Measurements from ENCODE around the gene ZNF146. TPM values are rescaled to one million over a fixed set of nuclear protein-coding genes. Genes with fewer than 3 reads are reported as not detected.
"Not testable (repeated sequence)": the region's sequence is repeated elsewhere in the genome, so short reads cannot be mapped to it uniquely, and the experiment has no call there.

ZNF146 gene
- 21.2 TPM for total RNA-seq

- H3K4me1 ChIP-seq: peaks cover 0 to 12% of the 10 kb centered on the region in 2 donors
- intact Hi-C loops (cut with DNase I): loop anchor here (1.0 to 10.0 kb wide), 7 partner anchors 62 to 1100 kb away; partner anchors contain the start of genes COX7A1, LIN37, THAP8 and WDR62
Measured at GRCh38 chr19:36214386-36215275, at the start of gene ZNF146, which contains the start of gene ZNF565. Gene ZNF146 (plus strand): TSS chr19:36215106. CDS start chr19:36236441, 21,335 bp downstream. Gene ZNF565 (minus strand): TSS chr19:36214665. CDS start chr19:36201985, 12,680 bp downstream.

DNA sequence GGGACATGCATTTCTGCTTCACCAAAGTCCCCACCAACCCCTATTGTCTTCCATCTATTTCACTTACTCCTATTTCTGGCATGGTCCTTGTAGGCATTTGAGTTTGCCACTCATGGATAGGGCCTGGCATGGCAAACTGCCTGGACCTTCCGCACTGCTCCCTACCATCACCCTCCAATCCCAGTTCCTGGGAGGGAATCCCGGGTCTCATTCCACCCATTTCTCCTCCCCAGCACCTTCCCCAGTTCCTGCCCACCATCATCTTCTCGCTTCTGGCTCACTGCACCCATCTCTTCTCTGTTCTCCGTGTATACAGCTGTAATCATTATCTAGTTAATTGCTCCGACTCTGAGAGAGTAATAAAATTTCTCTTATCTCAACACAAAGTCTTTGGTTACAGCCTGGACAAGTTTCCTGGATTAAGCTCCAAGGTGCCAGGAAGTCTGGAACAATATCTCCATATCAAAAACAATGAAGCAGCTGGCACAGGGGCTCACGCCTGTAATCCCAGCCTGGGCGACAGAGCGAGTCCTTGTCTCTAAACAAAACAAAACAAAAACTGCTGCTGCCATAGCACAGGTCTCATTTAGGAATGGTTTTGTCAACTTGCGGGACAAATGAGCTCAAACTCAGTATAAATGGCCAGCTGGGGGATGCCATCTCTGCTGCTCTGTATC, 45.7 kb upstream of the ZNF146 start:
- Histone ChIP-seq H3K36me3 (peaks cover 0 to 11% of the 10 kb centered on the region in 2 donors), H3K9me3 (no peaks in the 10 kb centered on the region), H3K27me3 (no peaks in the 10 kb centered on the region), H3K4me3 (peak overlapping the region in 1 of 2 donors; percentile 28), H3K27ac (peak overlapping the region; percentile 71 to 85), H3K4me1 (no peaks in the 10 kb centered on the region)
- intact Hi-C loops (cut with DNase I): no loop called here
- TF ChIP-seq CTCF (IDR thresholded peaks at IDR 0.05): no peak
- DNase-seq (ENCODE audit: low spot score in 2 of 2): no peak

More at GRCh38 chr19:36214386-36215275, at the start of gene ZNF146, which contains the start of gene ZNF565:
- DNase-seq (ENCODE audit: low spot score in 2 of 2): peak; percentile 96 to 99
- Histone ChIP-seq H3K9me3 (no peaks in the 10 kb centered on the region), H3K27ac (peak within 1 kb of the TSS; percentile 92 to 96), H3K36me3 (peaks cover 0 to 8% of the 10 kb centered on the region in 2 donors), H3K27me3 (no peaks in the 10 kb centered on the region), H3K4me3 (peak within 1 kb of the TSS; percentile 81)
- no peak for TF ChIP-seq CTCF (IDR thresholded peaks at IDR 0.05)

DNA sequence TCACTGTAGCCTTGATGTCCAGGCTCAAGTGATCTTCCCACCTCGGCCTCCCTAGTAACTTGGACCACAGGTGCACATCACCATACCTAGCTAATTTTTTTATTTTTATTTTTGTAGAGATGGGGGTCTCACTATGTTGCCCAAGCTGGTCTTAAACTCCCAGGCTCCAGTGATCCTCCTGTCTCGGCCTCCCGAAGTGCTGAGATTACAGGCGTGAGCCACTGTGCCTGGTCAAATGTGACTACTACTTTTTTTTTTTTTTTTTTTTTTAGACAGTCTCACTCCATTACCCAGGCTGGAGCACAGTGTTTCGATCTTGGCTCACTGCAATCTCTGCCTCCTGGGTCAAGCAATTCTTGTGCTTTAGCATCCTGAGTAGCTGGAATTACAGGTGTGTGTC, 42.1 kb upstream of the ZNF146 start:
- Histone ChIP-seq H3K4me3 (no peak overlapping the region), H3K36me3 (no peaks in the 10 kb centered on the region), H3K4me1 (no peaks in the 10 kb centered on the region), H3K9me3 (no peaks in the 10 kb centered on the region), H3K27me3 (no peaks in the 10 kb centered on the region), H3K27ac (no peak overlapping the region)
- no peak for DNase-seq (ENCODE audit: low spot score in 2 of 2)
- intact Hi-C loops (cut with DNase I): no loop called here
- no peak for TF ChIP-seq CTCF (IDR thresholded peaks at IDR 0.05)

DNA sequence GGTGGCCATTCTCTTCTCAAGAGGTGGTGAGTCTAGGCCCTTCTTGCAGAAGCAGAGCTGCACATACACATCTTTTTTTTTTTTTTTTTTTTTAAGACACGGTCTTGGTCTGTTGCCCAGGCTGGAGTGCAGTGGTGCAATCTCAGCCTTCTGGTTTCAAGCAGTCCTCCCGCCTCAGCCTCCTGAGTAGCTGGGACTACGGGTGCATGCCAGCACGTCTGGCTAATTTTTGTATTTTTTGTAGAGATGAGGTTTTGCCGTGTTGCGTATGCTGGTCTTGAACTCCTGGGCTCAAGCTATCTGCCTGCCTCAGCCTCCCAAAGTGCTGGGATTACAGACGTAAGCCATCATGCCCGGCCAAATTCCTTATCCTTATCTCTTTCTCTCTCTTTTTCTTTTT, 41.1 kb upstream of the ZNF146 start:
- H3K27ac ChIP-seq; intact Hi-C loops (cut with DNase I); H3K9me3 ChIP-seq: not testable (repeated sequence)

GRCh38 chr19:36179077-36179476, 35.8 kb upstream of the ZNF146 start:
- H3K36me3 ChIP-seq: peaks cover 9 to 11% of the 10 kb centered on the region in 2 donors
- intact Hi-C loops (cut with DNase I); DNase-seq (ENCODE audit: low spot score in 2 of 2); H3K27ac ChIP-seq; H3K4me3 ChIP-seq; H3K27me3 ChIP-seq; H3K4me1 ChIP-seq; H3K9me3 ChIP-seq: not testable (repeated sequence)

More for the DNA sequence above, 41.1 kb upstream of the ZNF146 start:
- H3K4me3 ChIP-seq; H3K4me1 ChIP-seq; H3K36me3 ChIP-seq; H3K27me3 ChIP-seq; DNase-seq (ENCODE audit: low spot score in 2 of 2): not testable (repeated sequence)

GRCh38 chr19:36182612-36183244, 32.2 kb upstream of the ZNF146 start:
- Histone ChIP-seq H3K27me3 (no peaks in the 10 kb centered on the region), H3K27ac (peak overlapping the region in 1 of 2 donors; percentile 41), H3K4me1 (no peaks in the 10 kb centered on the region), H3K36me3 (peaks cover 9 to 14% of the 10 kb centered on the region in 2 donors), H3K4me3 (no peak overlapping the region), H3K9me3 (no peaks in the 10 kb centered on the region)
- TF ChIP-seq CTCF (IDR thresholded peaks at IDR 0.05): no peak
- intact Hi-C loops (cut with DNase I): no loop called here
- no peak for DNase-seq (ENCODE audit: low spot score in 2 of 2)
